H1 (cell line): Measurements from ENCODE around the gene POU2F2. TPM values are rescaled to one million over a fixed set of nuclear protein-coding genes. Genes with fewer than 3 reads are reported as not detected.

Experiments used
- ATF2 ChIP-seq: IDR thresholded peaks from 2 replicates; pipeline ENCODE4 v1.6.1; 2012; ENCODE audit warnings: low read length, inconsistent platforms
- MAX ChIP-seq: IDR thresholded peaks from 2 replicates; pipeline ENCODE4 v1.6.1; 2012; ENCODE audit warnings: inconsistent platforms
- SIRT6 ChIP-seq: IDR thresholded peaks from one replicate; pipeline ENCODE4 v1.7.1; 2012; ENCODE audit warnings: low read length, inconsistent platforms
- polyA plus RNA-seq, 7 experiments: library from polyadenylated mRNA; depleted of rRNA in 3 of 7; stranded (reverse) in 5 of 7; unstranded in 2 of 7; fragments of >200 nt in 5 of 7; fragments of 200-250 nt in 2 of 7; gene quantifications; 1 replicate in 5 of 7; 2 replicates in 1 of 7; 4 replicates in 1 of 7; pipeline versions ENCODE4 v1.2.1 to v1.2.3, GENCODE V29; 2011 to 2013; ENCODE audit warnings: missing spikeins in 2 of 7, mixed read lengths in 2 of 7
- total RNA-seq: library from RNA; stranded (reverse); fragmentation: NEBNext Ultra II Directional; extraction: Animal tissue kit (Norgen Biotek cat#: 25700); gene quantifications from 2 replicates; pipeline ENCODE4 v1.2.1, GENCODE V29; 2021

Gene POU2F2
- total and polyA plus RNA-seq, 2 of the 8 experiments (the other 6 are each of a cell fraction or from before 2014, with no cell fraction given) = 5.0 to 6.1 TPM

- TF ChIP-seq MAX (no peak), ATF2 (no peak), SIRT6 (no peak)
- TF ChIP-seq, all 59 proteins: peak for 0
Observed at GRCh38 chr19:42170715-42171114, 38.5 kb upstream of the POU2F2 start (continued).
